ENCODE results near the gene MRTFA. TPM values are rescaled to one million over a fixed set of nuclear protein-coding genes. Genes with fewer than 3 reads are reported as not detected.

Gene MRTFA
- total RNA-seq, 2 donors from 2014 or later = 71.0 to 104 TPM

GRCh38 chr22:40406063-40406890 is 230.2 kb downstream of the MRTFA start:
- Histone ChIP-seq H3K9me3 (no peaks in the 10 kb centered on the region), H3K27ac (no peak overlapping the region), H3K4me1 (replicated peaks) (no peaks in the 10 kb centered on the region), H3K27me3 (replicated peaks; ENCODE audit: insufficient read depth) (no peaks in the 10 kb centered on the region), H3K36me3 (peaks cover 8 to 60% of the 10 kb centered on the region in 2 donors), H3K4me3 (no peak overlapping the region)
- TF ChIP-seq CTCF (IDR thresholded peaks at IDR 0.05) = no peak
- no peak for TF ChIP-seq POLR2AphosphoS5 (IDR thresholded peaks at IDR 0.05)
- no peak for TF ChIP-seq POLR2A (IDR thresholded peaks at IDR 0.05)
- intact Hi-C loops (cut with DNase I) = no loop called here
- WGBS = 92% methylated on average over 31 of the region's 31 CpGs
- DNase-seq (ENCODE audit: low spot score) = no peak

GRCh38 chr22:40405178-40406062 is 231.1 kb downstream of the MRTFA start:
- Histone ChIP-seq H3K4me1 (replicated peaks) (no peaks in the 10 kb centered on the region), H3K27me3 (replicated peaks; ENCODE audit: insufficient read depth) (no peaks in the 10 kb centered on the region), H3K27ac (no peak overlapping the region), H3K36me3 (peaks cover 8 to 51% of the 10 kb centered on the region in 2 donors), H3K9me3 (no peaks in the 10 kb centered on the region), H3K4me3 (no peak overlapping the region)
- no peak for DNase-seq (ENCODE audit: low spot score)
- WGBS = 94% methylated on average over 24 of the region's 28 CpGs
- intact Hi-C loops (cut with DNase I) = no loop called here
- no peak for TF ChIP-seq POLR2A (IDR thresholded peaks at IDR 0.05)
- TF ChIP-seq POLR2AphosphoS5 (IDR thresholded peaks at IDR 0.05) = no peak
- no peak for TF ChIP-seq CTCF (IDR thresholded peaks at IDR 0.05)

- Histone ChIP-seq H3K4me3 (no peak overlapping the region), H3K27me3 (replicated peaks; ENCODE audit: insufficient read depth) (no peaks in the 10 kb centered on the region), H3K27ac (no peak overlapping the region), H3K4me1 (replicated peaks) (no peaks in the 10 kb centered on the region), H3K9me3 (no peaks in the 10 kb centered on the region), H3K36me3 (peaks cover 8 to 48% of the 10 kb centered on the region in 2 donors)
- TF ChIP-seq POLR2AphosphoS5 (IDR thresholded peaks at IDR 0.05) = no peak
- TF ChIP-seq POLR2A (IDR thresholded peaks at IDR 0.05) = no peak
- TF ChIP-seq CTCF (IDR thresholded peaks at IDR 0.05) = no peak
- intact Hi-C loops (cut with DNase I) = no loop called here
- no peak for DNase-seq (ENCODE audit: low spot score)
- 83% methylated on average over 24 of the region's 25 CpGs for WGBS
These were observed 232.0 kb downstream of the MRTFA start for GRCh38 chr22:40404251-40405177.

GRCh38 chr22:40403651-40404050 is 232.9 kb downstream of the MRTFA start:
- Histone ChIP-seq H3K27ac (peak overlapping the region in 1 of 2 donors; percentile 37), H3K27me3 (replicated peaks; ENCODE audit: insufficient read depth) (no peaks in the 10 kb centered on the region), H3K9me3 (no peaks in the 10 kb centered on the region), H3K4me1 (replicated peaks) (no peaks in the 10 kb centered on the region), H3K4me3 (no peak overlapping the region), H3K36me3 (peaks cover 8 to 39% of the 10 kb centered on the region in 2 donors)
- no peak for TF ChIP-seq POLR2A (IDR thresholded peaks at IDR 0.05)
- TF ChIP-seq POLR2AphosphoS5 (IDR thresholded peaks at IDR 0.05) = no peak
- TF ChIP-seq CTCF (IDR thresholded peaks at IDR 0.05) = no peak
- no peak for DNase-seq (ENCODE audit: low spot score)
- 82% methylated on average over 7 of the region's 7 CpGs for WGBS
- intact Hi-C loops (cut with DNase I) = no loop called here

Measured in prostate gland (tissue), 2 donors.